BE2C (cell line): ENCODE measurements around the gene GPATCH2L.

Experiments used
- DNase-seq: peaks from one replicate; pipeline ENCODE4 v3.0.0-alpha.2; 2020
- H3K27me3 ChIP-seq: fragments of 250-450 bp; sonication (Bioruptor Pico); 2 replicates; pipeline ENCODE4 v1.5.1; 2020; ENCODE audit warnings: mild to moderate bottlenecking
- H3K36me3 ChIP-seq: fragments of 250-450 bp; sonication (Bioruptor Pico); 2 replicates; pipeline ENCODE4 v1.5.1; 2020; ENCODE audit warnings: mild to moderate bottlenecking
- H3K4me1 ChIP-seq: fragments of 250-450 bp; sonication (Bioruptor Pico); 2 replicates; pipeline ENCODE4 v1.5.1; 2020
- H3K4me3 ChIP-seq: 2 replicates; pipeline ENCODE4 v1.5.1; 2011; ENCODE audit warnings: low read depth, low read length
- H3K9me3 ChIP-seq: fragments of 250-450 bp; sonication (Bioruptor Pico); 2 replicates; pipeline ENCODE4 v1.5.1; 2020
- CTCF ChIP-seq: IDR thresholded peaks from 2 replicates; pipeline ENCODE4 v1.5.1; 2012; ENCODE audit warnings: mild to moderate bottlenecking, low read depth, low read length

GPATCH2L gene

GRCh38 chr14:76143642-76144041 lies 8.1 kb upstream of the GPATCH2L start:
- DNase-seq = no peak
- no peak overlapping the region for H3K4me3 ChIP-seq
- no peaks in the 10 kb centered on the region for H3K36me3 ChIP-seq
- no peak for TF ChIP-seq CTCF
- H3K9me3 ChIP-seq = no peaks in the 10 kb centered on the region
- no peaks in the 10 kb centered on the region for H3K4me1 ChIP-seq
- H3K27me3 ChIP-seq = peaks cover 23% of the 10 kb centered on the region

DNA sequence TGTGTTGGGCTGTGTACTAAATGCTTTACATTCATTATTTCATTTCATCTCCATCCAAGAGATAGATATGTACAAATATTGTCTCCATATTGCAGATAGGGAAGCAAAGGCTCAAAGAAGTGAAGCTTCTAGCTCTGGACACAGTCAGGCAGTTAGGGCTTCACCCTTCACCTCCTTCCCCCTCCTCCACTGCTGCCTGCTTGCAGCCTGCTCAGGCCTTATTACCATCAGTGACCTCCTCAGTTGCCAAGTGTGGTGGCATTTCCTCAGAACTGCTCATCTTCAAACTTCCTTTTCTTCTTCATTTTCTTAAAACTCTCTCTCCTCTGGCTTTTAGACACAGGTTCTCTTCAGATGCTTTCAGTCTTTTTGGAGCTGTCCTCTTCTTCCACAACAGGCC lies 4.7 kb upstream of the GPATCH2L start:
- TF ChIP-seq CTCF = no peak
- Histone ChIP-seq H3K4me3 (no peak overlapping the region), H3K9me3 (no peaks in the 10 kb centered on the region), H3K4me1 (no peaks in the 10 kb centered on the region), H3K27me3 (peaks cover 25% of the 10 kb centered on the region), H3K36me3 (no peaks in the 10 kb centered on the region)
- DNase-seq = no peak

GRCh38 chr14:76149196-76149595 lies 2.5 kb upstream of the GPATCH2L start:
- Histone ChIP-seq H3K27me3 (peaks cover 23% of the 10 kb centered on the region), H3K4me3 (no peak overlapping the region), H3K36me3 (peaks cover 5% of the 10 kb centered on the region; the same call in 1 of the 2 replicates), H3K4me1 (peaks cover 3% of the 10 kb centered on the region; the same call in 1 of the 2 replicates), H3K9me3 (no peaks in the 10 kb centered on the region)
- TF ChIP-seq CTCF = no peak
- no peak for DNase-seq

DNA sequence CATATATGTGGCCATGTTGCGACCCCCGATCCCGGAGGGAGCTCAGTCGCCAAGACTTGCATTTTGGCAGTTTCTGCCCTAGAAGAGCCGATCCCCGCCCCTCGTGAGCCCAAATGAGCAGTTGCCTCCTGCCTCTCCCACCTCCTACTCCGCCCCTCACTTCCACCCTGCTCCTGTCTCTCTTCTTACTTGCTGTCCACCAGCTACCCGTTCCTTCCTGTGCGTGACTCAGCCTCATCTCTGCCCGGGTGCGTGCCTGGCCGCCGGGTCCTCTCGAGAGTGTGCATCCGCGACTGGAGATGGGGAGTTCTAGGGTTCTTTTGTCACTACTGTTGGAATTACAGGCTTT lies 585 bp downstream of the GPATCH2L start:
- Histone ChIP-seq H3K4me3 (peak overlapping the region; percentile 96), H3K27me3 (peaks cover 19% of the 10 kb centered on the region), H3K4me1 (peaks cover 3% of the 10 kb centered on the region; the same call in 1 of the 2 replicates), H3K36me3 (peaks cover 11% of the 10 kb centered on the region), H3K9me3 (no peaks in the 10 kb centered on the region)
- TF ChIP-seq CTCF = no peak
- DNase-seq = peak; percentile 73

GRCh38 chr14:76153919-76154318 lies 2.2 kb downstream of the GPATCH2L start:
- no peak overlapping the region for H3K4me3 ChIP-seq
- no peak for TF ChIP-seq CTCF
- peaks cover 7% of the 10 kb centered on the region; the same call in 1 of the 2 replicates for H3K27me3 ChIP-seq
- H3K4me1 ChIP-seq = peaks cover 3% of the 10 kb centered on the region; the same call in 1 of the 2 replicates
- H3K36me3 ChIP-seq = peaks cover 17% of the 10 kb centered on the region
- DNase-seq = no peak
- H3K9me3 ChIP-seq = no peaks in the 10 kb centered on the region

DNA sequence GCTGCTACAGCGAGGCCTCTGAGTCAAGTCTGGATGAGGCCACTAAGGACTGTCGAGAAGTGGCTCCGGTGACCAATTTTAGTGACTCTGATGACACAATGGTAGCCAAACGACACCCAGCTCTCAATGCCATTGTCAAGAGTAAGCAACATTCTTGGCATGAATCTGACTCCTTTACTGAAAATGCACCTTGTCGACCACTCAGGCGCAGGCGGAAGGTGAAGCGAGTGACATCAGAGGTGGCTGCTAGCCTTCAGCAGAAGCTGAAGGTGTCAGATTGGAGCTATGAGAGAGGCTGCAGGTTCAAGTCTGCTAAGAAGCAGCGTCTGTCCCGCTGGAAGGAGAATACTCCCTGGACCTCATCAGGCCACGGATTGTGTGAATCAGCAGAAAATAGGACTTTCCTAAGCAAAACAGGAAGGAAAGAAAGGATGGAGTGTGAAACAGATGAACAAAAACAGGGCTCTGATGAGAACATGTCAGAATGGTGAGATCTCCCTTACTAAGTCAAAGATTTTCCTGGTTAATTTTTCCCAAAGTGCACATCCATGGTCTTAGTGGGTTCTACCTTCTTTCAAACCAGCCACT lies 2.9 kb downstream of the GPATCH2L start:
- peaks cover 3% of the 10 kb centered on the region; the same call in 1 of the 2 replicates for H3K4me1 ChIP-seq

More for the DNA sequence above, 2.9 kb downstream of the GPATCH2L start:
- Histone ChIP-seq H3K9me3 (no peaks in the 10 kb centered on the region), H3K36me3 (peaks cover 24% of the 10 kb centered on the region), H3K4me3 (no peak overlapping the region), H3K27me3 (no peaks in the 10 kb centered on the region)
- DNase-seq = no peak
- TF ChIP-seq CTCF = no peak
